Measurements from ENCODE around the gene FBN2.
"Not testable (repeated sequence)": the region's sequence is repeated elsewhere in the genome, so short reads cannot be mapped to it uniquely, and the experiment has no call there.

The FBN2 gene

GRCh38 chr5:128519827-128520226, 18.2 kb downstream of the FBN2 start:
- Histone ChIP-seq H3K27ac (no peak overlapping the region), H3K36me3 (no peaks in the 10 kb centered on the region), H3K27me3 (ENCODE audit: insufficient read depth, low read depth, severe bottlenecking) (no peaks in the 10 kb centered on the region), H3K4me3 (ENCODE audit: low read depth, low read length) (no peak overlapping the region), H3K9me3 (ENCODE audit: severe bottlenecking) (no peaks in the 10 kb centered on the region)
- DNase-seq: no peak
- TF ChIP-seq CTCF (IDR thresholded peaks at IDR 0.05; ENCODE audit: low read depth, low read length): no peak

- TF ChIP-seq CTCF (IDR thresholded peaks at IDR 0.05; ENCODE audit: low read depth, low read length): no peak
- Histone ChIP-seq H3K36me3 (no peaks in the 10 kb centered on the region), H3K4me3 (ENCODE audit: low read depth, low read length) (no peak overlapping the region), H3K27me3 (ENCODE audit: insufficient read depth, low read depth, severe bottlenecking) (no peaks in the 10 kb centered on the region), H3K9me3 (ENCODE audit: severe bottlenecking) (no peaks in the 10 kb centered on the region), H3K27ac (no peak overlapping the region)
- DNase-seq: no peak
Measured at GRCh38 chr5:128516978-128517377, 21.1 kb downstream of the FBN2 start.

GRCh38 chr5:128513806-128514205, 24.2 kb downstream of the FBN2 start:
- H3K27ac ChIP-seq: no peak overlapping the region
- H3K36me3 ChIP-seq: no peaks in the 10 kb centered on the region
- TF ChIP-seq CTCF (IDR thresholded peaks at IDR 0.05; ENCODE audit: low read depth, low read length): no peak
- DNase-seq: no peak
- no peaks in the 10 kb centered on the region for H3K27me3 ChIP-seq (ENCODE audit: insufficient read depth, low read depth, severe bottlenecking)
- no peak overlapping the region for H3K4me3 ChIP-seq (ENCODE audit: low read depth, low read length)
- no peaks in the 10 kb centered on the region for H3K9me3 ChIP-seq (ENCODE audit: severe bottlenecking)

- Histone ChIP-seq H3K4me3 (ENCODE audit: low read depth, low read length) (no peak overlapping the region), H3K27me3 (ENCODE audit: insufficient read depth, low read depth, severe bottlenecking) (no peaks in the 10 kb centered on the region), H3K9me3 (ENCODE audit: severe bottlenecking) (no peaks in the 10 kb centered on the region), H3K27ac (no peak overlapping the region), H3K36me3 (no peaks in the 10 kb centered on the region)
- TF ChIP-seq CTCF (IDR thresholded peaks at IDR 0.05; ENCODE audit: low read depth, low read length): no peak
- DNase-seq: no peak
Measured at GRCh38 chr5:128512894-128513293, 25.2 kb downstream of the FBN2 start.

- H3K36me3 ChIP-seq: no peaks in the 10 kb centered on the region
- H3K9me3 ChIP-seq (ENCODE audit: severe bottlenecking): peaks cover 6% of the 10 kb centered on the region
- H3K4me3 ChIP-seq (ENCODE audit: low read depth, low read length): no peak overlapping the region
- no peaks in the 10 kb centered on the region for H3K27me3 ChIP-seq (ENCODE audit: insufficient read depth, low read depth, severe bottlenecking)
- no peak for DNase-seq
- no peak for TF ChIP-seq CTCF (IDR thresholded peaks at IDR 0.05; ENCODE audit: low read depth, low read length)
- H3K27ac ChIP-seq: no peak overlapping the region
Measured at GRCh38 chr5:128506643-128507042, 31.4 kb downstream of the FBN2 start.

- H3K9me3 ChIP-seq (ENCODE audit: severe bottlenecking); H3K4me3 ChIP-seq (ENCODE audit: low read depth, low read length); DNase-seq; H3K27ac ChIP-seq; H3K36me3 ChIP-seq; H3K27me3 ChIP-seq (ENCODE audit: insufficient read depth, low read depth, severe bottlenecking): not testable (repeated sequence)
Measured at GRCh38 chr5:128503727-128504126, 34.3 kb downstream of the FBN2 start.

Data from WERI-Rb-1 (cell line).